Measurements from ENCODE around the gene STAM.

GRCh38 chr10:17689137-17689536, 45.2 kb downstream of the STAM start:
- no peak for TF ChIP-seq CTCF (IDR thresholded peaks at IDR 0.05)
- TF ChIP-seq POLR2A (IDR thresholded peaks at IDR 0.05), result no peak
